Measurements from ENCODE around the gene KCTD6. TPM values are rescaled to one million over a fixed set of nuclear protein-coding genes. Genes with fewer than 3 reads are reported as not detected.

The KCTD6 gene
- total and polyA plus RNA-seq, 3 donors from 2014 or later = 9.5 to 19.8 (median 14.9) TPM

DNA sequence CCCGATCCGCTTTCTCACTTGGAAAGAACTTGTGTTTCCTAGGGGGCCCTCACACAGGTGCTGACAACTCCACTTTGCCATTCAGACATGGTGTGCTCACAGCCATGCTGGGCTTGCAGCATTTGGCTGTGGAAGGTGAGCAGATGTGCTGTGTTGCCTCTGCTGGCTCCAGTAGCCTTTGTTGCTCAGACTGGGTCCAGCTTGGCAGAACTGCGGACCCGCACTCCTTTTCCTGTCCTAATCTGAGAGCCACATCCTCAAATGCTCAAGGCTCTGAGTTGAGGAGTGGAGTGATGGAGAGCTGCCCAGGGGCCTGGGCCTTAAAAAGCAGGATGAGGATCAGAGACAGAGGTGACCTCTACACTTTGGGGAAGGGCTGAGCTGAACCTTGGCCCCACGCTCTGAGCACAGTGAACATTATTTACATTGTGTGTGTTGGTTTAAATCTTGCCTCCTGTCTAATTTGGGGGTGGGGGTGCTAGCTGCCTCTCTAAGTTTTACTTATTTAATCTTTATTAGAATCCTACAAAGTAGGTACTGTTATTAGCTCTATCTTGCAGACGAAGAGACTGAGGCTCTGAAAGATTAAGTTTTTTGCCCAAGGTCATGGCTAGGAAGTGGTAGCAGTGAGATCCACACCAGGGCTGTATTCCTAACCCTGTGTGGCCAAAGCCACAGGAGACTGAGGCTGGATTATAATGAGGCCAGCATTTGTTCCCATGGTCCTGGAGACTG is 27.9 kb downstream of the KCTD6 start:
- DNase-seq = no peak
- TF ChIP-seq, protein P1, sequence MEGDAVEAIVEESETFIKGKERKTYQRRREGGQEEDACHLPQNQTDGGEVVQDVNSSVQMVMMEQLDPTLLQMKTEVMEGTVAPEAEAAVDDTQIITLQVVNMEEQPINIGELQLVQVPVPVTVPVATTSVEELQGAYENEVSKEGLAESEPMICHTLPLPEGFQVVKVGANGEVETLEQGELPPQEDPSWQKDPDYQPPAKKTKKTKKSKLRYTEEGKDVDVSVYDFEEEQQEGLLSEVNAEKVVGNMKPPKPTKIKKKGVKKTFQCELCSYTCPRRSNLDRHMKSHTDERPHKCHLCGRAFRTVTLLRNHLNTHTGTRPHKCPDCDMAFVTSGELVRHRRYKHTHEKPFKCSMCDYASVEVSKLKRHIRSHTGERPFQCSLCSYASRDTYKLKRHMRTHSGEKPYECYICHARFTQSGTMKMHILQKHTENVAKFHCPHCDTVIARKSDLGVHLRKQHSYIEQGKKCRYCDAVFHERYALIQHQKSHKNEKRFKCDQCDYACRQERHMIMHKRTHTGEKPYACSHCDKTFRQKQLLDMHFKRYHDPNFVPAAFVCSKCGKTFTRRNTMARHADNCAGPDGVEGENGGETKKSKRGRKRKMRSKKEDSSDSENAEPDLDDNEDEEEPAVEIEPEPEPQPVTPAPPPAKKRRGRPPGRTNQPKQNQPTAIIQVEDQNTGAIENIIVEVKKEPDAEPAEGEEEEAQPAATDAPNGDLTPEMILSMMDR (IDR thresholded peaks at IDR 0.05) = no peak
- no peak for TF ChIP-seq POLR2A (IDR thresholded peaks at IDR 0.05)
- no peak overlapping the region for H3K4me3 ChIP-seq
- intact Hi-C loops (cut with DNase I; ENCODE audit: low total_unique reads) = no loop called here
- no peak overlapping the region for H3K27ac ChIP-seq
- H3K9me3 ChIP-seq = no peaks in the 10 kb centered on the region
- 85 to 94% methylated on average over 6 of the region's 6 CpGs for WGBS, 2 donors
- no peaks in the 10 kb centered on the region for H3K4me1 ChIP-seq
- no peaks in the 10 kb centered on the region for H3K27me3 ChIP-seq
- no peaks in the 10 kb centered on the region for H3K36me3 ChIP-seq (ENCODE audit: low read depth, missing control alignments)

DNA sequence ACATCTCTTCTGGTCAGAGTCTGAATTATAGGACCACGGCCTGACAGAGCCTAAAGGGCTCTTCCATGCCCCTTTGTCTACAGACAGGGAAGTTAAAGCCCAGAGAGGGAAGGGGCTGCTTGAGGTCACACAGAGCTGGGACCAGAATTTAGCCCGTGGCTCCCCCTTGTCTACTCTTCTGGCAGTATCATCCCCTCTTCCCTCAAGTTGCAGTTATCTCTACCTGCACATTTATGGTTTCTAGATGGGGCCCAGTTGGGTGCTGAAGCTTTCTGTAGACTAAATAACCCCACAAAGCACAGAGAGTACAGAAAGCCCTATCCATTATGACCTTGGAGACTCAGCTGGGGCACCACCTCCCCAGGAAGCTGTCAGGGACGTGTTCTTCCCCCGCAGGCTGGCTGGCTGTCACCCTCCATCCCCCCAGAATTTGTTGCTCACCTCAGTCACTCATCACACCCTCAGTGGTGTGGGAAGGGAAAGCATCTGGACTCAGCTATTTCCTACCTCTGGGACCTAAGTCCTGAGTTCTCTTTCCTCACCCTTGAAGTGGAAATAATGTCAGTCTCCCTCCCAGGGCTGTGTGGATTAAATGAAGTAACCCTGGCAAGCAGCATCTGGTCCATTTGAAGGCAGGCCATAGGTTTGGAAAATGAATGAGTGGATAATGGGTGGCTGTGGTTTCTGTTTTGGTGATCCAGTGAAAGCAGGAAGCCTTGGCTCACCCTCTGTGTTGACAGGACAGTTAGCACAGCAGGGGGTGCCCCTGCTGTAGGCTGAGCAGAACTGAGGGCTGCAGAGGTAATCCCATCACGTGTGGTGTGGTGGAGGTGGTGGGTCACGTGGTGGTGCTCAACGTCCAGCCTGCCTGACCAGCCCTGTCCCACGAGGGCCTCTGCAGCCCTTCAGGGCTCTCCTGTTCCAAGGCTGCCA is 28.8 kb downstream of the KCTD6 start:
- H3K27me3 ChIP-seq = no peaks in the 10 kb centered on the region
- TF ChIP-seq, protein P1 (IDR thresholded peaks at IDR 0.05) = no peak
- no peak for TF ChIP-seq POLR2A (IDR thresholded peaks at IDR 0.05)
- intact Hi-C loops (cut with DNase I; ENCODE audit: low total_unique reads) = no loop called here
- H3K9me3 ChIP-seq = no peaks in the 10 kb centered on the region
- DNase-seq = no peak
- no peak overlapping the region for H3K27ac ChIP-seq
- H3K36me3 ChIP-seq (ENCODE audit: low read depth, missing control alignments) = no peaks in the 10 kb centered on the region
- H3K4me3 ChIP-seq = no peak overlapping the region
- no peaks in the 10 kb centered on the region for H3K4me1 ChIP-seq
- WGBS, 2 donors = 51 to 57% methylated on average over 7 to 8 of the region's 8 CpGs

DNA sequence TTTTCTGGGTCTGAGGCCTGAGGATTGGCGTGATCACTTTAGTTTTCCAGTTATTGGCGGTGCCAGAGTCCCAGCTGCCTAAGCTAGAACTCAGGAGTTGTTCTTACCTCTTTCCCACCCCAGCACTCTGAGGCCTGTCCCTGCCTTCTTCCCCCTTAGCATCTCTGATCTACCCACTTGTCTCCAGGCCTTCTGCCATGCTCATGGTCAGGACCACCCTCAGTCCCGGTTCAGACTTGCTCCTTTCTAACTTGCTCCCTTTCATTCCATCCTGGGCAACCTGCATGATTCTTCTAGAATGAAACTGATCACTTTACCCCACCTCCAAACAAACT is 29.4 kb downstream of the KCTD6 start:
- 90 to 94% methylated on average over 3 of the region's 3 CpGs for WGBS, 2 donors
- Histone ChIP-seq H3K27me3 (no peaks in the 10 kb centered on the region), H3K27ac (no peak overlapping the region), H3K4me3 (no peak overlapping the region), H3K9me3 (no peaks in the 10 kb centered on the region), H3K4me1 (no peaks in the 10 kb centered on the region), H3K36me3 (ENCODE audit: low read depth, missing control alignments) (no peaks in the 10 kb centered on the region)
- TF ChIP-seq POLR2A (IDR thresholded peaks at IDR 0.05) = no peak
- TF ChIP-seq, protein P1 (IDR thresholded peaks at IDR 0.05) = no peak
- DNase-seq = no peak
- intact Hi-C loops (cut with DNase I; ENCODE audit: low total_unique reads) = no loop called here

DNA sequence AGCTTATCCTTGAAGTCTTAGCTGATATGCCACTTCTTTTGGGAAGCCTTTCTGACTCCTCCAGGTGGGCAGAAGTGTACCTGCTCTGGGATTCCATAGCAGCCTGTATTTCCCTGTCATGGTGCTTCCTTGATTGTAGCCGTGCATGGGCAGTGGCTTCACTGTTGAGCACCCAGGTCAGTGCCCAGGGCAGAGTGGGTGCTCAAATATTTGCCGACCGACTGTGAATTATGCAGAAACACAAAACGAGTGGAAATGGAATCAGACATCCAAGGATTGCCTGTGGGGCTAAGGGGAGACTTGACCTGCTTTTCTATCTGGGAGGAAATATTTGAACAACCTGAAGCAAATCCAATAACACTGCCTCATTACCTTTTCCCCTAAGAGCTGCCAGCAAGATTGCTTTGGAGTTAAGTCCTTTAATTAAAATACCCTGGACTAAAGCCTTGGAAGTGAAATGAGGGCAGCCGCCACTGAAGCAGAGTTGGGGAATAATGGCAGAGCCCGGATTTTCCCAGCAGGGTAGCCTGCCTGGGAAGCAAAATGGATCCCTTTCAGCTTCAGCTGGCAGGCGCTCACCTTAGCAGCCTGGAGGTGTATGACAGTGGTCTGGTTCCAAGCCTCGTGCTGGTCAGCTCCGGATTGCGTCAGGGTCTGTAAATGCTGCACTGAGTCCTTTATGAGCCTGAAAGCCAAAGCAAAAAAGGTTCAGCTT is 30.2 kb downstream of the KCTD6 start:
- DNase-seq = no peak
- Histone ChIP-seq H3K36me3 (ENCODE audit: low read depth, missing control alignments) (no peaks in the 10 kb centered on the region), H3K27me3 (no peaks in the 10 kb centered on the region), H3K4me3 (no peak overlapping the region), H3K4me1 (no peaks in the 10 kb centered on the region), H3K27ac (no peak overlapping the region), H3K9me3 (no peaks in the 10 kb centered on the region)
- TF ChIP-seq, protein P1 (IDR thresholded peaks at IDR 0.05) = no peak
- TF ChIP-seq POLR2A (IDR thresholded peaks at IDR 0.05) = no peak
- 80 to 82% methylated on average over 10 of the region's 10 CpGs for WGBS, 2 donors
- intact Hi-C loops (cut with DNase I; ENCODE audit: low total_unique reads) = no loop called here

Measured in testis (tissue), 3 donors.